Superior temporal gyrus (tissue), 1 donor: ENCODE data around the gene SERPINA9.
"Not testable (repeated sequence)": the region's sequence is repeated elsewhere in the genome, so short reads cannot be mapped to it uniquely, and the experiment has no call there.

Experiments used
- DNase-seq: peaks from one replicate; pipeline ENCODE4 v3.0.0-alpha.2; 2016; ENCODE audit errors: extremely low spot score

SERPINA9 gene, protein sequence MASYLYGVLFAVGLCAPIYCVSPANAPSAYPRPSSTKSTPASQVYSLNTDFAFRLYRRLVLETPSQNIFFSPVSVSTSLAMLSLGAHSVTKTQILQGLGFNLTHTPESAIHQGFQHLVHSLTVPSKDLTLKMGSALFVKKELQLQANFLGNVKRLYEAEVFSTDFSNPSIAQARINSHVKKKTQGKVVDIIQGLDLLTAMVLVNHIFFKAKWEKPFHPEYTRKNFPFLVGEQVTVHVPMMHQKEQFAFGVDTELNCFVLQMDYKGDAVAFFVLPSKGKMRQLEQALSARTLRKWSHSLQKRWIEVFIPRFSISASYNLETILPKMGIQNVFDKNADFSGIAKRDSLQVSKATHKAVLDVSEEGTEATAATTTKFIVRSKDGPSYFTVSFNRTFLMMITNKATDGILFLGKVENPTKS

DNA sequence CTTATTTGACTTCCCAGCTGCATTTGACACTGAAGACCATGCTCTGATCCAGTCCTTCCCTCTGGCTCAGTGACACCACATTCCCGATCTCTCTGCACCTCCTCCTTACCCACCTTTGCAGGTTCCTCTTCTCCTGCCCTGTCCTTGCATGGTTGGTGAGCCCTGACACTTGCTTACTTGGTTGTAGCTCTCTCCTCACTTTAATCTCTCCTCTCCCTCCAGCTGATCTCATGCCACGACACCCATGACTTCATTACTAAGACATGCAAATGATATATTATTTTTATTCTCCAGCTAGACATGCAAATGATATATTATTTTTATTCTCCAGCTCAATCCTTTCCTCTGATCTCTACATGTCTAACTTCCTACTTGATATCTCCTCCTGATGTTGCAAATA is at the start of gene SERPINA9:
TSS of gene SERPINA9 (minus strand) at position 175 of the 400 bp plus-strand sequence. CDS start 6,357 bp downstream, outside the sequence.
- DNase-seq = no peak

DNA sequence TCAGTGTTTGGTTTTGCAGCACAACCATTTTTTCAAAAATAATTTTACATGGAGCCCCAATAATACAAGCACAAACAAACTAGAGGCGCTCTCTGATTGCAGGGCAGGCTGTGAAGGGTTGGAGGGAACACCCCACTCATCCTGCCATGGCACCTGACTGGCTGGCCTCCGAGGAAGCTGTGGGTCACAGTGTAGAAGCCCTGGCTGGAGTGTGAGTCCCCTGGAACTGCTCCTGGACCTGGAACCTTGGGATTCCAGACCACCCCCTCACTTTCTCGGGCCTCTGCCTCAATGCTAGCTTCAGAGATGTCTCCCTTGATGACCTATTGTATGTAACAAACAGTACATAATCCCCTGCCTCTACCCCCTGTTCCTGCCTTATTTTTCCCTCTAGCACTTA is 48.1 kb upstream of the SERPINA9 start:
- no peak for DNase-seq

DNA sequence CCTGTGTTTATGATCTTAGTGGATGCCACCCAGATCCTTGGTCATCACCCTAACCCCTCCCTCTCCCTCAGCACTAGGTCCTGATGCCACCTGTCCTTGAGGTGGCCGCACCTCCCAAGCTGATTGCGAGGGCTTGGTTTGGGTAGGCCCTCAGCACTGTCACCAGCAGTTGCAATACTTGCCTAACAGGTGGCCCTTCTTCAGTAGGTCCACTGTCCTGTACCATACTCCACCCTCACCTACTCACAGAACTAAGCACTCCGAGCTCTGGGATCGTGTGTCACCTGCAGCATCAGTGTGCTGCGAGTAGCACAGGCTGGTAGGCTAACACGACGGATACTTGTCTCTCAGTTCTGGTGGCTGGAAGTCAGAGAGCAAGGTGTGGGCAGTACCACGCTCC is 47.3 kb upstream of the SERPINA9 start:
- DNase-seq = no peak

DNA sequence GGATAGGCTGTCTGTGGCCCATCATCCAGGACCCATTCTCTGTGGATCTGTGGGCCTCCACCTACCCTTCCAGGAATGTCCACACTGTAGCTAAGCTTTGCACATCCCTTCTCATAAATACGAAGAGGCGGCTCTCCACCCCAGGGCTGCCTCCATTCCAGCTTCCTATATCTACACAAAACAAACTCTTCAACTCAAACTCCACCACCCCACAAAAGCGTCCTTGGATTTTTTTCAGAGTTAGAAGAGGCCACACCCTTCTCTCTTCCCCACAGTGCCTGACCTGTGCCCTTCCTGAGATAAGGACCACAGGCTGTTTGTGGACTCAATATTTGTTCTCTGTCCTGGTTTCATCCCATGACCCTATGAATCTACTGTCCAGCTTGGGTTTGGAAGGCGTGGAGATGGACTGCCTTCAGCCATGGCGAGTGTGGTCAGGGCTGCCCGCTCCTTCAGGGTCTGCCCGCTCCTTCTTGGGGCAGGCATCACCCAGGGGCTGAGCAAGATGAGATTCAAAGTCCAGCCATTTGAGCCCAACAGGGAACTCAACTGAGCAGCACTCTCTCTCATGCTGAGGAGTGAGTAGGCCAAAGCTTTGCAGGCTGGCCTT is 46.2 kb upstream of the SERPINA9 start:
- DNase-seq = no peak

DNA sequence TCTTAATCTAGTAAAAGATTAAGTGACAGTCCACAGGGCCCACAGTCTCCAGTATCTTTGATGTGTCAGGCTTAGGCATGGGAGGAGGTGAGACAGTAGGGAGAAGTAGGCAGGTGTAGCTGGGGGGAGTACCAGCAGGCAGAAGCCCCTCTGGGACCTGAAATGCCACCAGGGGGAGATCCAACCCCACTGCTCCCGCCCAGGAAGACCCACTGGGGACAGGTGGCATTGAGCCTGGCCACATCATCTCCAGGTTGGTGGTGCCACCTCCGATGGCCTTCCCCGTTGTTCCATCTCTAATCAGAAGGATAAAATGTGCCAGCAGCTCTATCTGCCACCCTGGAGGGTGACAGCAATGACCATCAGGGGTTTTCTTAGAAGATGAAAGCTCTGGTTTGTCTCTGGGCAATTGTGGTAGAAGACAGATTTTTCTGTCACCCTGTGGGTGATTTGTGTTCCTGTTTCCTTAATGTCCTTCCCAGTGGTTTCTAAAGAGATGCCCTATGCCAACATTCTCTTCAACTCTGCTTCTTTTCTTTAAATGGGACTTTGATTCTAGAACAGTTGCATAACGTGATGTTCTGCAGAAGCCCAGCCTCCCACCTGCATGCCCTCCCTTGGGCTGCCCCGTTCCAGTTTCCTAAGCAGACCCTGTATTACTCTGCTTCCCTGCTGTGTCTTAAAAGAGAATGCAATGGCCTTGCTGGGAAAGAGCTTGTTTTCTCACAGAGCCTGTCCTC is 45.5 kb upstream of the SERPINA9 start:
- DNase-seq = no peak

DNA sequence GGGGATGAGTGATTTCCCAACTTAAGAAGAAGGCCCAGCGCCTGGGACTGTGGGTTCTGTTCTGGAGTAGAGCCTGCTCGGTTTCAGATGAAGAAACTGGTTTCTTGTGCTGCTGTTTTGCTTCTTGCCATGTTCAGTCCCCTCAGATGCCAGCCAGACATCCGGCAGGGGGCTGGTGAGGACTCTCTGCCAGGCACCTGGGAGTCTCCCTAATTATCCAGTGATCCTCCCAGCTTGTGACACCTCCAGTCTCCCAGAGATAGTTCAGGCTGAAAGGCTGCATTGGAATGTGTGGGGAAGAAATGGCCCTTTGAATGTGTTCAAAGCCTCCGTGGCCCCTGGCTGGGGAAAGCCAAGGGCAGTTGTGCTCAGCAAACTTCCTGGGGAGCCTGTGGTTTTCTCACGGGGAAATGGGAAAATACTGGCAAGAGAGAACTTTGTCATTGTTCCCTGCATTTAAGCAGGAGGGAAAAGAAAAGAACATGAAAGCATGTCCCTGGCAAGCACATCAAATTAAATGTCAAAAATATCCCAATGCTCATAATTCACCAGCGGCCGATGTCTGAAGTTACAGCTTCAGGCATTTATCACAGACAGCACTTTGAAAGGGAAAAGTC is 41.8 kb upstream of the SERPINA9 start:
- no peak for DNase-seq

DNA sequence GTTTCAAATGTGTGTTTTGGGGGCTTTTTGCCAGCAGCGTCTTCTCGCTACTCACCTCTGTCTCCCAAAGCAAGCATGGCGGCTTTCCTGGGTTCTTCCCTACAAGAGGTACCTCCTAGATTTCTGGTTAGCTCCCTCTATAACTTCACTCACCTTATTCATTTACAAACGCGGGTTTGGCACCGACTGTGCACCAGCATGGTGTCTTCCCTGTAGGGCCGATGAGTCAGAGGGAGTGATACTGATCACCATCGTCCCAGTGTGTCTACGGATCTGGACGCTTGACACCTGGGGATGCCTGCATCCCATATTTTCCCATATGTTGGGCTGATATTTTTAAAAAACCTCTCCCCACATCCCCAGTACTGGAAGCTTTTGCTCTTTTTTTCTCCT is 41.2 kb upstream of the SERPINA9 start:
- DNase-seq = no peak

DNA sequence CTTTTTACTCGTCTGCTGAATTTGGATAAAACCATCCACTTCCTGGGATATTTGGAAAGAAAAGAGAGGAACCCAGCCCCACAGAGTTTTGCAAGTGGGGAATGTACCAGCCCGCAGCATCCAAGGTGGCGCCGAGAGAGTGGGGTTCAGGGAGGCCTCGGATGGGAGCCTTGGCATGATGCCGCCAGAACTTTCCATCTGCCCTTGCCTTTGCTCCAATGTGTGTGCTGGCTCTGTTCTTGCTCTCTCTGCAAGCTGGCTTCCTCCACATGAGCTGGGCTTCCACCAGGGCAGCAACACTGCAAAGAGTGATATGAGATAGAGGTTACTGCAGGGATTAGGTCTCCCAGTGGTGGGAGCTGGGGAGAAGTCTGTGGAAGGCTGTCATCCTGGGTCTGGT is 39.9 kb upstream of the SERPINA9 start:
- DNase-seq = no peak

DNA sequence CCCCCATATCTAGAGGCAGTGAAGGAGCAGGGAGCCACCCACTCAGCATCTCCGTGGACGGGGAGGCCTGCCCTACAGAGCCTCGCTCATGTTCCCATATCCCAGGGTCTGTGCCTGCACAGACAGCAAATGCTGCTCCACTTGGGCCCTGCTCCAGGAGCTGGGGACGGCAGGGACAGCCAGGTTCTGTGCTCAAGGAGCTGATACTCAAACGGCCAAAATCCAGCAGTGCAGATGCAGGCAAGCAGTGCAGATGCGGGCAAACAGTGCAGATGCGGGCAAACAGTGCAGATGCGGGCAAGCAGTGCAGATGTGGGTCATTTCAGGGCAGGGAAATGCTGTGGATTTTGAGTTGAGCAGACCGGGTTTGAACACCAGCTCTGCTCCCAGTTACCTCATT is 39.4 kb upstream of the SERPINA9 start:
- no peak for DNase-seq

DNA sequence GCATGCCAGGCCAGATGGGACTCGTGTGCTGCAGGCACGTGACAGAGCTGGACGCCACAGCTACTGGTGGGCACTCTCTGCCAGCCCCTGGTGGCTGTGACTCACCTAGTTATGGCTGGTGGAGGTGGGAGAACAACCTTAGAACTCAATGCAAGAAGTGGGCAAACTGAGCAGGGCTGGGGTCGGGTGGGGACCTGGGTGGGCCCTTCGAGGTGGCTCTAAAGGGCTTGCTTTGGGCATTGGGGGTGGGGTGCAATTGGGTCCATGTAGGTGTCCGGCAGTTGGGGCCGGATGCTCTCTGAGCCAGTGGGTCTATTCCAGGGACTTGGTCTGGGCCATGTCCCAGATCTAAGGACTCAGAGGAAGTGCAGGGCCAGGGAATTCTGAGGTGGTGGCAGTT is 38.4 kb upstream of the SERPINA9 start:
- no peak for DNase-seq

DNA sequence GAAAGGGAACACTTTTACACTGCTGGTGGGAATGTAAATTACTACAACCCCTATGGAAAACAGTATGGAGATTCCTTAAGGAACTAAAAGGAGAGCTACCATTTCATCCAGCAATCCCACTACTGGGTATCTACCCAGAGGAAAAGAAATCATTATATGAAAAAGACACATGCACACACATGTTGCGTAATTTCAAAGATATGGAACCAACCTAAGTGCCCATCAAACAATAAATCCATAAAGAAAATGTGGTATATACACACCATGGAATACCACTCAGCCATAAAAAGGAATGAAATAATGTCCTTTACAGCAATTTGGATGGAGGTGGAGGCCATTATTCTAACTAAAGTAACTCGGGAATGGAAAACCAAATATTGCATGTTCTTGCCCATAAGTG is 34.5 kb upstream of the SERPINA9 start:
- DNase-seq = not testable (repeated sequence)

DNA sequence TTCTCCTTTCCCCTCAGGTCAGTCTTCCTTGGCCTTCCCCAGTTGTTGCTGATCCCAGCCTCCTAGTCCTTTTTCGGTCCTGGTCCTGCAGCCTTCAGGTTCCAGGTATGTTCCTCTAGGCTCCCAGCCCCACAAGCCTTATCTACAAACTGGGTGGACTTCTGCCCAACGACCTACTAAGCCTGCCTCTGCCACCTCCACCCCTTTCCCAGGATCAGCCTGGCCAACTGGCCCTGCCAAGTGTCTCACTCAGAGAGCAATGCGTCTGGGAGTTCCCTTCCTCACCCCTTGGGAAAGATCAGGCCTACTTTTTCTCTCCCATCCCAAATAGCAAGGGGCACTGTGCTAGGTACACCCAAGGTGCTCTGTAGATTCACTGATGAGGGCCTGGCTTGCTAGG is 33.4 kb upstream of the SERPINA9 start, which contains the start of gene SERPINA12:
TSS of gene SERPINA12 (minus strand) at position 114 of the 400 bp plus-strand sequence. CDS start 11,072 bp downstream, outside the sequence.
- no peak for DNase-seq

DNA sequence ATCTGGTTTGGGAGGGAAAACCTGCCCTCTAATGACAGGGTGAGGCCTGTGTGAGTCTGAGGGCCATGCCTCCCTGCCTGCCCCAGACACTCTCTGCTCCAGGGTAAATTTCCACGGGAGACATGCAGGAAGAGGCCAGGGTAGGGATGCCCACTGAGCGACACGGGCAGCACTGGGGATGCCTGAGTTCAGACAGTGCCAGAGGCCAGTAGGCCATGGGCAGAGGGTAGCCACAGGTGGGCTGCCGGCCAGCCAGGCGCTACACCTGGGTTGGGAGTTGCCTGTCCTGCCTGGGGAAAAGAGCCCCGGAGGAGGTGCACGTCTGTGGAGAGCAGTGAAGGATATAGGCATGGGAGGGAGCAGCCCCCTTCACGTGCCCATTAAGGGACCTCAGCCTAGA is 29.6 kb upstream of the SERPINA9 start:
- no peak for DNase-seq

DNA sequence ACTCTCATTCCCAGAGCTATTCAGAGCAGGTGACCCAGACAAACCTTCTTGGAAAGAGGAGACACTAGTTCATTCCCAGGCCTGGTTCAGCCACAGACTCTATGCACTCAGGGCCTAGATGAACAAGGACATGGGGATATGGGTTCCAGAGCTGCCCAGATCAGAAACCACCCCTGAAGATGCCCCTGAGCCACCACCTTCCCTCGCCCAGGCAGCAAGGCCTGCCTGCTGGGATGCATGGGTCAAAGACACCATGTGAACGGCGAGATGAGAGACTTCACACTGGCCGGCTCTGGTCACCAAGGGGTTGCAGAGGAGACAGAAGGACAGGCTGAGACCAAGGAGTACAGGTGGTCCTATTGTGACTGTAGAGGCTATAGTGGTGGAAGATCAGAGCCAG is 29.2 kb upstream of the SERPINA9 start:
- no peak for DNase-seq

DNA sequence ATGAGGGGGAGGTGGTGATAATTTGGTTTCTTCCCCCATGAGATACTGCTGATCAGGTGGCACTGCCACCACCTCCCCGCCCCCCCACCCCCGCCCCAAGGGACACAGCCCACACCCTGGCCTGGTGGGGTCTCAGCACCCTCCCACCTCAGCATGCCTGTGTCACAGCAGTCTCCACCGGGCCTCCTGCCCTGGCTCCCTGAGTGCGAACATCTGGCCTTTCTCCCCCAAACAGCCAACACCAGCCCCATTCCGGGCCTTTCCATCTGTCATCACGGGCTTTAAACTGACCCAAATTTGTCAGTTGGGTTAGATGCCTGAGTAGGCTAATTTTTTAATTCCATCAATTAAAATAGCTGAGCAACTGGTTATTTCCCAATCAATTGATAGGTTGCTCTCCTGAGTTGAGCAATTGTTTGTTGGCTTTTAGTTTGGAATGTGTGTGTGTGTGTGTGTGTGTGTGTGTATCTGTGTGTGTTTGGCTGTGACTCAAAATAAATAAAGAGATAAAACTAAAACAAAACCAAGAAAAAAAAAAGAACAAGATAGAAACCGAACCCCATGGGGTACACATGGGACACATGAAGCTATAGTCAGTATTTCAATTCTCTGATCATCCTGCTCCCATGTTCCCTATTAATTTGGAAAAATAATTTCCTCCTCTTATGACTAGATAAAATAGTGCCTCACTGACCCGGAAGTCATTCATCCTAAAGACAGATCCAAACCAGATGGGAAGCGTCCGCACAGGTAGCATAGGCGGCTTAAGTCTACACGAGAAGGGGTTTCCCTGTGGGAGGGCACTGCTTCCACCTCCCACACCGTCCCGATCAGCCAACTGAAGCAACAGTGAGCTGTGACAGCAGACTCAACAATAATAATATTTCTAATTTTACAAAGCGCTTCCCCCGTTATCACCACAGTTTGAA is 25.9 kb upstream of the SERPINA9 start:
- DNase-seq = no peak

DNA sequence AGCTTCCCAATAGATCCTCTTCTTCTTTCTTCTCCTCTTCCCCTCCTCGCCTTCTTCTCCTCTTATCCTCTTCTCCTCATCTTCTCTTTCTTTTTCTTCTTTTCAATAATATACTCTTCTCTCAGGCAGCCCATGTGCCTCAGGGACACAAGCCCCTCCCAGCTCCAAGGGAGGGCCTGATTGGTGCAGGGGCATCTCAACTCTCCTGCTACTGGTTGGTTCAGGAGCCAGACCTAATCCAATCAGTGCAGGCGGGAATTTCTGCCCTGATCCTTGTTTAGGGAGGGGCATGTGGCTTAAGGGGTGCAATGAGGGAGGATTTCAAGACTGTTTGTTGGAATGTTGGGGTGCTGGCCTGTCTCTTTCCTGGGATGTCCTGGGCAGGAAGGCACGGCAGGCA is 24.3 kb upstream of the SERPINA9 start:
- no peak for DNase-seq

DNA sequence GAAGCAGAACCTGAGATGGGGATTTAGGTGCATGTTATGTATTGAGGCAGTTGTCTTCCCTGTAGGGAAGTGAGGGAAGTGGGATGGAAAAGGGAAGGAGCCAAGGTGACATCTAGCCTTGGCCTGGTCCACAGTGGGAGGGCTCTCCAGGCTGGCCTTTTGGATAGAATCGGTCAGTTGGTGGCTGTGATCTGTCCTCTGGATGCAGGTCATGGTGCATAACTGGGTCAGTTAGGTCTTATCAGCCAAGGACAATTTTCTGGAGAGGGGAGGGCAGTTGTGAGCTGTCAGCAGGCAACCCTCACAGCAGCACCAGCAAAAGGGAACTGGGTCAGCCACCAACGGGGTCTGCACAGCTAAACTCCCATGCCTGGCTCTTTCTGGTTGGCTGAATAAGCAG is 23.7 kb upstream of the SERPINA9 start:
- DNase-seq = no peak

DNA sequence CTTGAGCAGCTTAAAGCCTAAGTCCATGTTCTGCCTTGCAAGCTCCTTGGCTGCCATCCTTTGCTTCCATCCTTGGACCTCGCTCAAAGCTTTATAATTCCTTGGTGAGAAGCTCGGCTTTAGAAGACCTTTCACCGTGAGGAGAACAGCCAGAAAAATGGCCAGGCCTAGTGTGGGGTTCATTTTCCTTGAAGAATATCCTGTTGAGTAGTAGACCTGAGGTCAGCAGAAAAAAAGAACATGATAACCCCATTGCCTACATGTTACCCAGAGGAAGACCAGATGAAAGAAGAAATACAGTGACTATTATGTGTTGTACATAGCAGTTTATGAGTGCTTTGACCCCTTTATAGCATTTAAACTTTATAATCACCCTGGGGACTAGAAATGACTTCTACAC is 22.2 kb upstream of the SERPINA9 start:
- no peak for DNase-seq

DNA sequence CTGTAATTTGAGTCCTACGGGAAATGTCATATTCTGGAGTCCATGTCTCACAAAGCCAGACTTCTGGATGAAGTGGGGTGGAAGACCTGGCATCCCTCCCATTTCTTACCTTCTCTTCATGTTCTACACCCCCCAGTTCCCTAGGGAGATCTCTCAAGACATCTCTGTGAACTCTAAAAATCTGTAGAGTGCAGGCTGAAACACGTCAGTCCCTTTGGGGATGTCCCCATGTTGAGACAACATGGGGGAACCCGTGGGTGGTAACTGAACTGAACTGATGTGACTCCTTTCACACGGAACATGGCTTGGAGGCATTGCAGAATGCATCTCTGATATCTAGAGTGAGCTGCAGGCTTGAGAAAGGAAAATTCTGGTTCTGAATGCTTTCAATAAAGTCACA is 18.1 kb upstream of the SERPINA9 start:
- no peak for DNase-seq

DNA sequence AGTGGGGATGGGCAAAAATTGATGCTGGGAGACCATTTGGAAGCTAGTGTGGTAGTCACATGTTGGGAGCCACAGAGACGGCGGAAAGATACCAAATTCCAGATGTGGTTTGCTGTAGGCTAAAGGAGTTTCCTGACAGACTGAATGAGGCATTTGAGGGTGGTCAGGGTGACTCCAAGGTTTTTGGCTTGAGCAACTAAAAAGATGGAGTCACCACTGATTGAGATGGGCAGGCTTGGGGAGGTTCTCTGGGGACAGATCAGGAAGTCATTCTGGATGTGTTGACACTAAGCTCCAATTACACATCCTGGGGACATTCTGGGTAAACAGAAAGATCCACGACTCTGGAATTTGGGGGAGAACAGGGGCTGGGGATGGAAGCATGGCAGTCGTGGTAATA is 15.5 kb upstream of the SERPINA9 start:
- no peak for DNase-seq

DNA sequence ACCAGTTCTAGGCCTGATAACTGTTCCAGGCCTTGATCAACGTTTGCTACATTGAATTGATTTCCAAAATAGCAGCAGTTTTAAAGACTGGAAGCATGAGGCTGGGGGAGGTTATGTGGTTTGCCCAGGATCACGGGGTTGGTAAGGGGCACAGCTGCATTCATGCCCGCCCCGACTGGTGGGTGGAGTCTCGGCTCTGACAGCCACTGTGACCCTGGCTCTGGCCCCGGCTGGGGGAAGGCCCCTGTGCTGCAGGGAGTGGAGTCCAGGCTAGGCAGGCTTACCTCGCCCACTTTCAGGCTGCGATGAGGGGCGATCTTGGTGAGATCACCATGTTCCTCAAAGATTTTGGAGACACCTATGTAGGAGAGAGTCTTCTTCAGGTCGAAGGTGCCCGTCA is 13.3 kb upstream of the SERPINA9 start:
- no peak for DNase-seq
